GM11168 (cell line): Measurements from ENCODE around the gene PTDSS2.
"Not testable (repeated sequence)": the region's sequence is repeated elsewhere in the genome, so short reads cannot be mapped to it uniquely, and the experiment has no call there.

ENCODE experiments used
- in situ Hi-C: fragments of 300-500 bp; cut with MboI; formaldehyde crosslinking; loops from one replicate; pipeline ENCODE4 v1.12.0; 2022; ENCODE audit warnings: low sequenced_read_pairs; ENCODE audit not compliant: unreplicated experiment

Gene PTDSS2

DNA sequence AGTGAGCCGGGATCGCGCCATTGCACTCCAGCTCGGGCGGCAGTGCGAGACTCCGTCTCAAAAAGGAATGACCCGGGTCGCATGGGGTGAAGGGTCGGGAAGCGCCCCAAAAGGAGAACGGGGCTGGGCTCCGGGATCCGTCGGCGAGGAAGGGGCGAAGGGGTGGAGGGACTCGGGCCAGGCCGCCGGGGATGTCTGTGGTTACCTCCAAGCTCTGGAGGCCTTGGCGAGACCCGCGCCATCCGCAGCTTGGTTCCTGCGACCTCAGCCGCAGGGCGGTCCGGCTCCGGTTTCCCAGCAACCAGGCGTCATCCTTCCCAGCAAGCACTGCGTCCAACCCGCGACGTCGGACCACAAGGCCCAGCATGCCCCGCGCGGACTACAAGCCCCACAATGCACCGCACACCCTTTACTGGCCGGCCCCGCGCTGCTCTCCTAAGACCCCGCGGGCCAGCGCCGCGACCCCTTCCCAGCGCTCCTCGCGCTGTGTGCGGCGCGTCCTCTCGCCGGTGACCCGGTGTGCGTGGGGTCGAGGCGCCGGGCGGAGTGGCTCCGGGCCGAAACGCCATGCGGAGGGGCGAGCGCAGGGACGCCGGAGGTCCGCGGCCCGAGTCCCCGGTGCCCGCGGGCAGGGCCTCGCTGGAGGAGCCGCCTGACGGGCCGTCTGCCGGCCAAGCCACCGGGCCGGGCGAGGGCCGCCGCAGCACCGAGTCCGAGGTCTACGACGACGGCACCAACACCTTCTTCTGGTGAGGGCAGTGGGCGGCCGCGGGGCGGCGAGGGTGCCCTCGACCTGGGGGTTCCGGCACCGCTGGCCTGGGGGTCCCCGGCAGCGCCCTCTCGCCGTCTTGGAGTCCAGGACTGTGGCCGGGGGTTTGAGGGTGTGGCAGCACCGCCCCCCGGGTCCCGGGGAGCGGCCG is at the start of gene PTDSS2:
PTDSS2 (plus strand) TSS at position 391 of the 920 bp plus-strand sequence; CDS start at position 568, 177 bp downstream.
- in situ Hi-C loops: no loop called here

DNA sequence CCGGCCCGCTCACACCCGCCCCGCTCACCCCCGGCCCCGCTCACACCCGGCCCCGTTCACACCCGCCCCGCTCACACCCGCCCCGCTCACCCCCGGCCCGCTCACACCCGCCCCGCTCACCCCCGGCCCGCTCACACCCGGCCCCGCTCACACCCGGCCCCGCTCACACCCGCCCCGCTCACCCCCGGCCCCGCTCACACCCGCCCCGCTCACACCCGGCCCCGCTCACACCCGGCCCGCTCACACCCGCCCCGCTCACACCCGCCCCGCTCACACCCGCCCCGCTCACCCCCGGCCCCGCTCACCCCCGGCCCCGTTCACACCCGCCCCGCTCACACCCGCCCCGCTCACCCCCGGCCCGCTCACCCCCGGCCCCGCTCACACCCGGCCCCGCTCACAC is 48.9 kb upstream of the PTDSS2 start:
- in situ Hi-C loops: not testable (repeated sequence)

DNA sequence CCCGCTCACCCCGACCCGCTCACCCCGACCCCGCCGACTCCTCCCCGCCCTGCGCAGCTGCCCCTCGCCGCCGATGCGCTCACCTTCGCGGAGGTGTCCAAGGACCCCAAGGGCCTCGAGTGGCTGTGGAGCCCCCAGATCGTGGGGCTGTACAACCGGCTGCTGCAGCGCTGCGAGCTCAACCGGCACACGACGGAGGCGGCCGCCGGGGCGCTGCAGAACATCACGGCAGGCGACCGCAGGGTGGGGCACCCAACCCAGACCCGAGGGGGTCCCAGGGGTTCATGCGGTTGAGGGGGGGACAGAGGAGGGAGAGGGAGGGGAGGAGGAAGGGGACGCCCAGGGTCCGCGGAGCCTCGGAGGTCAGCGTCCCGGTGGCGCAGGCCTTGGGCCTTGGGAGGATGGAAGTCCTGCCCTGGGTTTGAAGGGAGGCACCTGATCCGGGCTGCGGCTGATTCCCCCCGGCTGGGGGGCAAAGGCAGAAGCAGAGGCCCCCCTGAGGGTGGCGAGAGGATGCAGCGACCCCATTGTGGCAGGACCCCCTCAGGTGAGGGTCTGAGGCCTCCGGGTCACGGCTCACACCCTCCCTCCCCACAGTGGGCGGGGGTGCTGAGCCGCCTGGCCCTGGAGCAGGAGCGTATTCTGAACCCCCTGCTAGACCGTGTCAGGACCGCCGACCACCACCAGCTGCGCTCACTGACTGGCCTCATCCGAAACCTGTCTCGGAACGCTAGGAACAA is 46.9 kb upstream of the PTDSS2 start:
- in situ Hi-C loops: no loop called here

DNA sequence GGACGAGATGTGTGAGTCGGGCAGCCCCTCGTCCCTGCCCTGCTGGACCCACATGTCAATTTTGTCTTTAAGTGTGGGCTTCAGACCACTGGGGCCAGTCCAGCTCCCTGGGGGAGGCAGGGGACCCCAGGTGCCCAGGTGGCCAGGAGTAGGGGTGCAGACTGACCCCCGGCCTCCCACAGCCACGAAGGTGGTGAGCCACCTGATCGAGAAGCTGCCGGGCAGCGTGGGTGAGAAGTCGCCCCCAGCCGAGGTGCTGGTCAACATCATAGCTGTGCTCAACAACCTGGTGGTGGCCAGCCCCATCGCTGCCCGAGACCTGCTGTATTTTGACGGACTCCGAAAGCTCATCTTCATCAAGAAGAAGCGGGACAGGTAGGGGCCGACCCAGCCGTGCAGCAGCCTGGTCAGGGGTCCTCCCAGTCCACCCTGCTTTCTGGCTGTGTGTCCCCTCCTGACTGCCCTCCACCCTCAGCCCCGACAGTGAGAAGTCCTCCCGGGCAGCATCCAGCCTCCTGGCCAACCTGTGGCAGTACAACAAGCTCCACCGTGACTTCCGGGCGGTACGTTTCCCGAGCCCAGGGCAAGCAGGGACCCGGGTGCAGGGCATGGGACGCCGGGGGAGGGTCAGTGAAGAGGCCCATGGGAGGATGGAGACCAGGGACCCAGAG is 46.2 kb upstream of the PTDSS2 start:
- in situ Hi-C loops: no loop called here

DNA sequence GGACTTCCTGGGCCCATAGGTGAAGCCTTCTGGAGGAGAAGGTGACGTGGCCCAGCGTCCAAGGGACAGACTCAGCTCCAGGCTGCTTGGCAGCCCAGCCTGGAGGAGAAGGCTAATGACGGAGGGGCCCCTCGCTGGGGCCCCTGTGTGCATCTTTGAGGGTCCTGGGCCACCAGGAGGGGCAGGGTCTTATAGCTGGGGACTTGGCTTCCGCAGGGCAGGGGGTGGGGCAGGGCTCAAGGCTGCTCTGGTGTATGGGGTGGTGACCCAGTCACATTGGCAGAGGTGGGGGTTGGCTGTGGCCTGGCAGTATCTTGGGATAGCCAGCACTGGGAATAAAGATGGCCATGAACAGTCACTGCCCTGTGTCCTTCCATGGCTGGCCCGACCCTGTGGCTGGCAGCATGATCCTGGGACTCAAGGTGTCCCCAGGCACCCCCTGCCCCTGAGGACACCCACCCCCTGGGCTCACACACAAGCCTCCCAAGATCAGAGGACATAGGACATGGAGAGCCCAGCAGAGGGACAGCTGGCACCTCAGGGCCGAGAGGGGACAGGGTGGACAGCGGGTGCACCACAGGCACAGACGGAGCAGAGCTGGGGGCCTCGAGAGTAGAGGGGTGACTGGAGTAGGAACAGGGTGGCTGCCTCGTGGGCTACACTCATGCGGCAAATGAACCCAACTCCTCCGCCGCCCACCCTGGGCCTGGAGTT is 45.4 kb upstream of the PTDSS2 start:
- in situ Hi-C loops: no loop called here

DNA sequence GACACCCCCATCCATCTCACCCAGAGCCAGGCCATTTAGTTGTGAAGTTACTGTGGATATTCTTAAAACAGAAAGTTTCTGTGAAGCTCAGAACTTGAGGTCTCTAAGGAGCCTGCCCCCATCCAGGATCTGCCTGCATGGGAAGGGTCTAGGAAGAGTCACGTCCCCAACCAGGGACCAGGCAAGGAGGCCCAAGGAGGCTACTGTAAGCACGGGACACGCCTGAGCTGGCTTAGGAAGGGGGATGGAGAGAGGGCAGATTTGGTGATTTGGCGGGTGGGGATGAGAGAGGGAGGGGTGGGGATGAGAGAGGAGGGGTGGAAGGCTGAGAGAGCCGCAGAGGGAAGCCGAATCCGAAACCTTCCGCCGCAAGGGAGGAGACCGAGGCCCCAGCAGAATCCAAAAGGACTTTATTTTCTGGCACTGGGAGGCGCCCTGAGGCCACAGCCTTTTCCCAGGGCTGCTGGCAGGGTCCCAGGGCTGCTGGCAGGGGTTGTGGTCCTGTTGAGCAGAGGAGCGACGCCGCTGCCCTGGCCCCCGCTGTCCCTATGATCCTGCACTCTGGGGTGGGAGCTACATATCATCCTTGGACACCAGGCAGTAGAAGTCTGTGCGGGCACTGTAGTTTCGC is 44.6 kb upstream of the PTDSS2 start:
- in situ Hi-C loops: no loop called here

DNA sequence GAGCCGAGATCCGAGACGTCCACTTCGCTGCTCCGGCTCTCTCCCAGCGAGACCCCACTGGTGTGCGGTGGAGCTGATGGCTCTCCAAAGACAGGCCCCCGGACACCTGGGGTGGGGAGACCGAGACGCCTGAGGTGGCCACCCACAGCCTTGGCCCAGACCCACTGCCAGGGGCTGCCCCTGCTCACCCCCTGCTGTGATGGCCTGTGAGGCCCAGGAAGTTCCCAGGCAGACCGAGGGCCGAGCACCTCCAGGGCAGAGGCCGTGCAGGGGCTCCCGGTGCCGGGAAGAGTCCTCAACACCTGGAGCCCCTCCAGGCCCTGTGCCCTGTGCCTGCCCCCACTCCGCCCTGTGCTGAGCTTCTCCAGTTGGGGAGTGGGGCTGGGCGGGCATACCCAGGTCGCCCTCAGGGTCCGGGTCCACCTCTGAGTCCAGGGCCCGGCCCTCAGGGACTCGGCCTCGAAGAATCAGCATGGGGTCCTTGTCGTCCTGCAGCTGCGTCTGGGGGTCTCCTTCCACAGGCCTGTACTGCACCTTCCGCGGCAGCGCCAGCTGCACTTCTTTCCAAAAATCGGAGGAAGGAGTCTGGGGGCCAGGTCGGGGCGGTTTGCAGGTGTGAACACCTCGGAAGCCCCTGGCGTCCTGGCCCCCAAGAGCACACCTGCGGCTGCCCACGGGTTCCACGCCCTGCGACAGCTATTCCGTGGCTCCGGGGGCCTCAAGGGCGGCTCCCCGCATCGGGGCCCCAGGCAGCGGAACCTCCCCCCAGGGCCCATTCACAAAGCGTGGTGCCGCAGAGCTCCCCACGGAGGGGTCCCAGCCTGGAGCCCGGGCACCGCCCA is 43.9 kb upstream of the PTDSS2 start:
- in situ Hi-C loops: no loop called here

DNA sequence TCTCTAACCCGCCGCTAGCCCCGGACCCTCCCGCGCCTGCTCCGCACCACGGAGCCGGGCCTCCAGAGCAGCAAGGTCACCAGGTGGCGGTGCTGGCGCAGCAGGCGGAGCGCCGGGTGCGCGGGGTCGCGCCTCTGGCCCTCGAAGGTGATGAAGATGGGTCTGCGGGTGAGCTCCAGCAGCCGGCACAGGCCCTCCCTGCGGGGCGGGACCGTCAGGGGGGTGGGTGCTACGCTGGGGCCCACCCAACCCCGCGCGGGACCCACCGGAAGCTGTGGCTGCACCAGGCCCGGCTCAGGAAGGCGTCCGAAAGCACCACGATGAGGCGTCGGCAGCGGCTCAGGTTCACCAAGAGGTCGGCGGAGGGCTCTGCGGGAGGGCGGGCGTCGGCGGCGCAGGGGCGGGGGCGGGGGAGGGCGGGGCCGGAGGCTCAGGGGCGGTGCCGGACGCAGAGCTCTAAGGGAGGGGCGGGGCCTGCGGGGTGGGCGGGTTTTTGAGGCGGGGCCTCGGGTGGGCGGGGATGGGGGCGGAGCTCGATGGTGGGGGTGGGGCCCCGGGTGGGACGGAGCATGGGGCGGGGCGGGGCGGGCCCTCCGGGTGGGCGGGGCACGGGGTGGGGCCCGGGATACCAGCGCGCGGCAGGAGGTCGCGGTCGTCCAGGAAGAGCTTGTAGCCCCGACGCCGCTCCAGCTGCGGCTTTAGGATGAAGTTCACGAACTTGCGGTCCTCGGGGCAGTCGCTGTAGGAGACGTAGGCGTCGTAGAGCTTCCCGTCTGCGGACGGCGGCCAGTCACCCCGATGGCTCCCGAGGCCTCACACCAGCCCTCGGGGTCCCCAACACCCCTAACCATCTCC is 43.1 kb upstream of the PTDSS2 start:
- in situ Hi-C loops: no loop called here

DNA sequence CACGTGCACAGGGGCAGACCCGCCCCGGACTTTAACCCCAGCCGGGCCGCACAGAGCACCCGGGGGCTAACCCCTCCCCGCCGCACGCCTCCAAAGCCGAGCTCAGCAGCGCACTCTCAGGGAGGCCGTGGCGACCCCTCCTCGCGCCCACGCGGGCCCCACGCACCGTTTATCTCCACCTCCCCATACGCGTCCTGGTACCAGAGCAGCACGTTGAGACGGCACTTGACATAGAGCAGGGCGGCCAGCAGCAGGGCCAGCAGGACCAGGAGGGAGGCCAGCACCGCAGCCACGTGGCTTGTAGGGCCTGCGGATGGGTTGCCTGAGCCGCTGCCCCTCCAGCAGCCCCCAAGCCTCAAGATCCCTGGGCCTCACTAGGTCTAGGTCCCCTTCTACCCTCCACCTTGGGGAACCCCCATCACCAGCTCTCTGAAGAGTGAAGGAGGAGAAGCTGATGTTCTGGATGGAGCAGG is 42.4 kb upstream of the PTDSS2 start:
- in situ Hi-C loops: no loop called here

DNA sequence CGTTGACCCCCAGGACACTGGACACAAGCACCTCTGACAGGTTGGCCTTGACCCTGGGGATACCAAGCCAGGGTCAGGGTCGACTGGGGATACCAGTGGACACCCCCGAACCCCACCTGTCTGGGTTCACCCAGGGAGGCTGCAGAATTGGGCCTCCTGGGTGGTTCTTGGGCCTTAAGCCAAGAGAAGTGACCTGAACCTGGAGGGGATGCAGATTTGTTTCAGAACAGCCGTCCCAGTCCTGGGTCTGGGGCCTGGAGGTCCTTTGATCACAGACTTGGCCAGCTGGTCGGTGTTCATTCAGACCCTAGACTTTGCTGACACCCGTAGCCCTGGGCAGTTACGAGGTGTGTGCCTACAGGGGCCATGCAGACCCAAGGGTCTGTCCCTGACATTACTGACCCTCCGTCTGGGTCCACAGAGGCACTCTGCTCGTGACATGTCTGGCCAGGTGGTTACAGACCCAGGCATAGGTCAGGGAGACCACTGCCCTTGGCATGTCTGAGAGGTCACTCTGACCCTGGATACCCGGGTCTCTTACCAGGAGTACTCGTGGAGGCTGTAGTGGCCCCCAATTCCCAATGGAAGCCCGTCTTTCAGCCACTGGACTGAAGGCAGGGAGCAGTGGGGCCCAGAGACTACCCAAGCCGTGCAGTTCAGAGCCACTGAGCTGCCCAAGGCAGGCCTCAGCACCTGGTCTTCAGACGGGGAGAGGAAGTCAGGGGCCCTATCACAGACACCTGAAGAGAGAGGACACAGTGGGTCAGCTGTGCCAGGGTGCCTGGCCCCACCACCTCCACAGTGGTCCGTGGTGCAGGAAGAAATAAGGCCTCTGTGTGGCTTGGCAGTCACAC is 41.7 kb upstream of the PTDSS2 start:
- in situ Hi-C loops: no loop called here

DNA sequence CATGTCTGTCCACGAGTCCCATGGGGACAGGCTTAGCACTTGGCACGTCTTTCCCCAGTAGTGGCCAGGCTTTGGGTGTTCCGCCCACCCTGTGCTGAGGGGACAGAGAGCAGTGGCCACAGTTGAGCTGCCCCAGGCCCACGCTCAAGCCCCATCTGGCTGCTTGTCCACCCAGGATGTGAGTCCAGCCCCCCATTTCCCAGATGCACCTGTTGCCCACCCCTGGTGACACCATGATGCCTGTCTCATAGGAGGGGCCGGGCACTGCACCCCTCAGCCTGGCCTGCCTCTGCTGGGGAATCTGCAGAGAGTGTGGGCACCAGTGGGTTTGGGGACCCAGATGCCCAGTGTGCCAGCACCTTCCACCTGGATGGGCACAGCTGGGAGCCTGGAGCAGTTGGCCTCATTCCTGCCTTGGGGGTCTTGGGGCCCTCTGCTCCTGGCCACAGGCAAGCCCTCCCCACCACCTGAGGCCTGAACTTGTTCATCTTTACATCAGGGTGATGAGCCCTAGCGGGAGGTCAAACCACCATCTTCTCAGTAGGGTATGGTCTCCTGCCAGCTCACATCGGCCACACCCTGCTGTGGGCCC is 41.0 kb upstream of the PTDSS2 start:
- in situ Hi-C loops: no loop called here

DNA sequence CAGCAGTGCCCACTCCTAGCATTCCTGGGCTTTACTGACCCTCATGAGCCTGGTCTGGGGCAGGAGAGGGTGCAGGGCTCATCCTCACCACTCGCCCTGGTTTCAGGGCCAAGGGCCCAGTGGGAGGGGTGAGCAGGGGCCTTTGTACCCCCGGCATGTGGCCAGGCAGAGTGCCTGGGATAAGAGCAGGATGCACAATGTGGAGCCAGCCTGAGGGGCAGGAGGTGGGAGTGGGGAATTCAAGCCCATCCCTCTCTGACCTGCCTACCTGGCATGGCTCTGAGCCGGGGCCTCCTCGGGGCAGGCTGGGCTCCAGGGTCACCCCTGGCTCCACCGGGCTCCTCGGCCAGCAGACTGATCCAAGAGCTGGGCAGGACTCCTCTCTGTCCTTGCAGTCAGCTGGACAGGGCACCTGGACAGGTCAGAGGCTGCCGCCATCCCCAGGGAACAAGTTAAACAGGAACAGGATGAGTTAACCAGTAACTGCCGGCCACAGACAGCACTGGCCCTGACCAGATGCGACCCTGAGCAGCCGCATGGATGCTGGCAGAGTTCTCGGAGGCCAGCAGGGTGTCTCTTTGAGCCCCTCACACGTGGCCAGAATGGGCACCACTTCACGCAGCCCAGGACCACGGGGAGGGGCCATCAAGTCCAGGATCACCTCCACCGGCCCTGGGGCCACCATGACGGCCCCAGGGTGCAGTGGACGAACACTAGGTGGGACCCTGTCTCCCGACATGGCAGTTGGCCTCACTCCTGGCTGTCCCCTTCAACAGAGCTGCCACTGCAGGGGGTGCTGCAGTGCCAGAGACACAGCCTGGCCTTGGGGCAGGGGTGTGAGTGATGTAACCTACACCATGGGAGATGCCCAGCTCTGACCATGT is 40.2 kb upstream of the PTDSS2 start:
- in situ Hi-C loops: no loop called here

DNA sequence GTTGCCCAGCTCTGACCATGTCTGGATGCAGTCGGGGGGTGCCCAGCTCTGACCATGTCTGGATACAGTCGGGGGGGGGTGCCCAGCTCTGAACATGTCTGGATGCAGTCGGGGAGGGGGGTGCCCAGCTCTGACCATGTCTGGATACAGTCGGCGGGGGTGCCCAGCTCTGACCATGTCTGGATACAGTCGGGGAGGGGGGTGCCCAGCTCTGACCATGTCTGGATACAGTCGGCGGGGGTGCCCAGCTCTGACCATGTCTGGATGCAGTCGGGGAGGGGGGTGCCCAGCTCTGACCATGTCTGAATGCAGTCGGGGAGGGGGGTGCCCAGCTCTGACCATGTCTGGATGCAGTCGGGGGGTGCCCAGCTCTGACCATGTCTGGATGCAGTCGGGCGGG is 39.4 kb upstream of the PTDSS2 start:
- in situ Hi-C loops: not testable (repeated sequence)

DNA sequence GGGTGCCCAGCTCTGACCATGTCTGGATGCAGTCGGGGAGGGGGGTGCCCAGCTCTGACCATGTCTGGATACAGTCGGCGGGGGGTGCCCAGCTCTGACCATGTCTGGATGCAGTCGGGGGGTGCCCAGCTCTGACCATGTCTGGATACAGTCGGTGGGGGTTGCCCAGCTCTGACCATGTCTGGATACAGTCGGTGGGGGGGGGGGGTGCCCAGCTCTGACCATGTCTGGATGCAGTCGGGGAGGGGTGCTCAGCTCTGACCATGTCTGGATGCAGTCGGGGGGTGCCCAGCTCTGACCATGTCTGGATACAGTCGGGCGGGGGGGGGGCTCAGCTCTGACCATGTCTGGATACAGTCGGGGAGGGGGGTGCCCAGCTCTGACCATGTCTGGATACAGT is 38.6 kb upstream of the PTDSS2 start:
- in situ Hi-C loops: not testable (repeated sequence)

DNA sequence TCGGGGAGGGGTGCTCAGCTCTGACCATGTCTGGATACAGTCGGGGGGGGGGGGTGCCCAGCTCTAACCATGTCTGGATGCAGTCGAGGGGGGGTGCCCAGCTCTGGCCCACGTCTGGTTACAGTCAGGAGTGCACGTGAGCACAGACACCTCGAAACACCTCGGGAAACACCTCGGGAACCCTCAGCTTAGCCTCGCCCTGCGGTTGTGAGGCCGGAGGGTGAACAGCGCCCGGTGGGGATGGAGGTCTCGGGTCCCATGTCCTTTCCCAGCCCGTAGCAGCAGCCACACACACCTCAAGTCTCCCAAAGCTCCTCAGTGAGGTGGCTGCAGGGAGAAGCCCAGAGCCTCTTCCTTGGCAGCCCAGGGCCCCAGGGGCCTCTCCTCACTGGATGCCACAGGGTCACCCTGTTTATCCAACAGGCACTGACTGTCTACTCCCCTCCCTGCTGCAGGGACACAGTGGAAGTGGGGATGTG is 37.4 kb upstream of the PTDSS2 start:
- in situ Hi-C loops: no loop called here
